Neuron (in vitro differentiated cells): ENCODE data around the gene SBNO2.

Source experiments
- H2AFZ ChIP-seq: one replicate; pipeline ENCODE4 v1.6.1; 2013; ENCODE audit warnings: low read depth, mild to moderate bottlenecking, inconsistent platforms, low read length, moderate library complexity
- H3K27me3 ChIP-seq: one replicate; pipeline ENCODE4 v1.6.1; 2013; ENCODE audit warnings: low read length; ENCODE audit not compliant: insufficient read depth
- H3K36me3 ChIP-seq: one replicate; pipeline ENCODE4 v1.6.1; 2013; ENCODE audit warnings: low read length; ENCODE audit not compliant: insufficient read depth
- H3K4me1 ChIP-seq: one replicate; pipeline ENCODE4 v1.6.1; 2013; ENCODE audit warnings: low read length; ENCODE audit not compliant: insufficient read depth
- H3K4me3 ChIP-seq: 2 replicates; pipeline ENCODE4 v1.5.1; 2013; ENCODE audit warnings: mild to moderate bottlenecking, low read length, moderate library complexity
- H3K9me3 ChIP-seq: one replicate; pipeline ENCODE4 v1.6.1; 2013; ENCODE audit warnings: low read length

The SBNO2 gene

DNA sequence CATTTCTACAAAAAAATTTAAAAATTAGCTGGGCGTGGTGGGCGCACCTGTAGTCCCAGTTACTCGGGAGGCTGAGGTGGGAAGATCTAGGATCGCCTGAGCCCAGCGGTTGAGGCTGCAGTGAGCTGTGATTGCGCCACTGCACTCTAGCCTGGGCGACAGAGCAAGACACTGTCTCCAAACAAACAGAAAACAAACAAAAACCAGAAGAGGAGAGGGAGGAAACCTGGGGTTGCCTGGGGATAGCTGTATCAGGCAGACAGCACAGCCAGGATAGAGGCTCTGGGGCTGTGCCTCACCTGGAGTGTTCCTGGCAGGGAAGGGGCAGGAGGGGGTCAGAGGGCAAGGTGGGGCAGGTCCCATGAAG, 76.3 kb downstream of the SBNO2 start:
- Histone ChIP-seq H3K4me1 (peaks cover 32% of the 10 kb centered on the region), H3K4me3 (no peak overlapping the region), H3K9me3 (no peaks in the 10 kb centered on the region)

DNA sequence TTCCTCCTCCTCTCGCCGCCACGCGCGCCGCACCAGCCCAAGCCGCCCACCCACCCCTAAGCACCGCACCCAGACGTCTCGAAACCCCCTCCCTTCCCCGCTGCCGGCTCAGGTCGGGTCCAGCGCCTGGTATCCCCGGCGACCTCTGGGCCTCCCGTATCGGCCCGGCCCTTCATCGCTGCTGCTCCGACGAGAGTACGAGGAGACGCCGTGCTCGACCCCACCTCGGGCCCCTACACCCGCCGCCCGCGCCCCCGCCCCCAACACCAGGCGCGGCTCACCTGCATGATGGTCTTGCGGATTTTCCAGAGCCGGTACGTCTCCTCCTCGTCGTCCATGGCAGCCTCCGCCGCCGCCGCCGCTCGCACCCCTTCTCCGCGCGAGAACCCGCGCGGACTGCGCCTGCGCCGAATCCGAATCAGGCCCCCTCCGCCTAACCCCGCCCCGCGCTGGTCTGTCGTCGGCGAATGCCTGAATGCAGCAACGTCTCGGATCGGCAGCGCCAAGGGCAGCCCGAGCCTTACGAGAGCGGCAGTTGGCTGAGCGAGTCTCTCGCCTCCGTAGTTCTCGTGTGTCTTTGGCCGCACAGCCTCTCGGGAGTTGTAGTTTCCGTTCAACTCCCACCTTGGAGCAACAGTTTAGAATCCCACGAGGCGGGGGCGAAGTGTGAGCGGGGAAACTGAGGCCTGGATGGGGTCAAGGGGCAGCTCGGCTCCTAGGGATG, 78.9 kb downstream of the SBNO2 start, which contains the start of gene POLR2E:
TSS of gene POLR2E (minus strand) at position 398 of the 724 bp plus-strand sequence. CDS start at position 338, 60 bp downstream.
- H3K36me3 ChIP-seq: peaks cover 15% of the 10 kb centered on the region
- peak within 1 kb of the TSS; percentile 100 for H3K4me3 ChIP-seq
- peak within 1 kb of the TSS; percentile 38 for H2AFZ ChIP-seq
- H3K4me1 ChIP-seq: peaks cover 19% of the 10 kb centered on the region
- no peaks in the 10 kb centered on the region for H3K27me3 ChIP-seq
- no peaks in the 10 kb centered on the region for H3K9me3 ChIP-seq

More for the DNA sequence above, 76.3 kb downstream of the SBNO2 start:
- H3K27me3 ChIP-seq: no peaks in the 10 kb centered on the region
- H3K36me3 ChIP-seq: no peaks in the 10 kb centered on the region
- no peak overlapping the region for H2AFZ ChIP-seq

DNA sequence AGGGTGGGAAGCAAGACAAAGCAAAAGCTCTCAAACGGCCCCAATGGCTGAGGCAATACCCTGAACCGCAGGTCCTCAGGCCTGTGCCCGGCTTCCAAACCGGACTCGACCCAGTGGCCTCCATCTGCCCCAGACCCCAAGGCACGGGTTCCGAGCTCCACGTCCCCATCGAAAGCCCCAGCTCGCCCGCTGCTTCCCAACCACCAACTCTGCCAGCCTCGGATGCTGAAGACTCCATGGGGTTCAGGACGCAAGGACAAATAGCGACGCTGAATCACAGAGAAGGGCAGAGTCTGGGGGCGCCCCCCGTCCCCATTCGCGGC, 79.5 kb downstream of the SBNO2 start:
- H3K4me3 ChIP-seq: peak overlapping the region; percentile 100
- H3K9me3 ChIP-seq: no peaks in the 10 kb centered on the region
- no peaks in the 10 kb centered on the region for H3K27me3 ChIP-seq
- peaks cover 15% of the 10 kb centered on the region for H3K36me3 ChIP-seq
- peaks cover 19% of the 10 kb centered on the region for H3K4me1 ChIP-seq
- H2AFZ ChIP-seq: no peak overlapping the region

DNA sequence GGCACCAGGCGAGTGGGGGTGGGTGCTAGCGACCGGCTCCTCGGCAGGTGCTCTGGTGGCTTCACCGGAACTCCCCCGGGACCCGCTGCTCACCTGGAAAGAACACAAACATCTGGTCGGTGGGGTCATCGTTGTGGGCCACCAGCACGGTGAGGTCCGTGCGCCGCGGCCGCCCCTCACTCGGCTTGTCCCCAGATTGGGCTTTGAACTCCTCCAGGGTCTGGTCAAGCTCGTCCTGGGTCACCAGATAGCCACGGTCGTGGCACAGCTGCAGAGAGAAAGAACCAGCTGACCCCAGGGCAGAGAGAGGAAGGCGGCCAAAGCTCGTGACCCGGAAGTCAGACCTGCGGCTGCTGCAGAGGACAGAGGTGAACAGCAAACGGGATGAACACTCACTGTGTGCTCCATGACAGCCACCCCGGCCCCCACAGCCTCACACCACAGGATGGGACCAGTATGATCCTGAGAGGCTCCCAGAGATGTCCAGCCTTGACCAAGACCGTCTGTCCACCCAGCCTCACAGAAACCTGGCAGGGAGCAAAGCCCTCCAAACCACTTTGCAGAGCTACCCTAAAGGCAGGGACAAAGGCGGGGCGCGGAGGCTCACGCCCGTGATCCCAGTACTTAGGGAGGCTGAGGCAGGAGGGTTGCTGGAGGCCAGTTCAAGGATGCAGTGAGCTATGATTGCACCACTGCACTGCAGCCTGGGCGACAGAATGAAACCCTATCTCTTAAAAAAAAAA, 80.1 kb downstream of the SBNO2 start:
- Histone ChIP-seq H3K27me3 (no peaks in the 10 kb centered on the region), H3K36me3 (peaks cover 22% of the 10 kb centered on the region), H2AFZ (no peak overlapping the region), H3K4me3 (peak overlapping the region; percentile 100), H3K9me3 (no peaks in the 10 kb centered on the region), H3K4me1 (peaks cover 19% of the 10 kb centered on the region)

DNA sequence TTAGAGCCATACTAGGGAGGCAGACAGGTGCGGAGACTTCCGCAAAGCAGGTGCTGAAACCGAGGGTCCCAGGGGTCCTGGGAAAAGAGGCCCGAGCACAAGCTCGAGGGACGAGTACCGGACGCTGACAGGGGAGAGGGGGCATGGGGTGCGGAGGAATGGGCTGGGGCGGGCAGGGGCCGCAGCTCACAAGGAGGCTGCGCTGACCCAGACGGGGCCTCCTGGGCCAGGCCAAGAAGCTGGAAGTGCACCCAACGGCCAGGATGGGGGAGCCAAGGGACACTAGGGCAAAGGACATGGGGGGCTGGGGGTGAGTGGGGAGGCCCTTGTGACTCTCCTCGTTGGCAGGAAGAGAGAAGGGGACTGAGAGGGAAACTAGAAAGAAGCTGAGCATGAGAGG, 80.7 kb downstream of the SBNO2 start:
- Histone ChIP-seq H2AFZ (no peak overlapping the region), H3K9me3 (no peaks in the 10 kb centered on the region), H3K4me1 (peaks cover 19% of the 10 kb centered on the region), H3K4me3 (no peak overlapping the region), H3K27me3 (no peaks in the 10 kb centered on the region), H3K36me3 (peaks cover 28% of the 10 kb centered on the region)

DNA sequence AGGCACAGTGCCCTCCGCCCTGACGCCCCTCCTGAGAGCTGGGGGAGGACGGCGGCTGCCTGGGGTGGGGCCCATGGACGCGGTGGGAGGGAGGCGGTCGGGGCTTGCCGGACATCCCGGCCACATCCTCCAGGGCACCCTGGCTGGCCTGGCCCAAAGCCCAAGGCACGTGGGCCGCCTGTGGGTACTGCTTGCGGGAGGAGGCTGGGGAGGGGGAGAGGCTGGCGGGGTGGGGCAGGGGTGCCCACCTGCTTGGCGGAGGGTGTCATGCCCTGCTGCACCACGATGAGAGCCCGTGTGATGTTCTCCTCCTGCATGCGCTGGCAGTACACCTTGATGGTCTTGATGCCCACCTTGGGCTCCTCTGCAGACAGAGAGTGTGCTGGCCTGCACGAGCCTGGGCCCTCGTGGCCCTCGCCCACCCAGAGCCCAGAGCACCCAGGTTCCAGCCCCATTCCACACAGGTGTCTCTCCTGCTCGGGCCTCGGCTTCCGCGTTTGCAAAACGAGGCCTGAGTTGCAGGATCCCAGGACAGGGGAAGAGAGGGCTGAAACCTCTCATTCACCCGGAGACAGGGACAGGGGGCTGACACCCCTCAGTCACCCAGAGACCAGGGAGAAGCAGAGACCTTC, 82.4 kb downstream of the SBNO2 start:
- Histone ChIP-seq H3K36me3 (peaks cover 37% of the 10 kb centered on the region), H3K27me3 (no peaks in the 10 kb centered on the region), H3K9me3 (no peaks in the 10 kb centered on the region), H2AFZ (no peak overlapping the region), H3K4me3 (no peak overlapping the region), H3K4me1 (peaks cover 19% of the 10 kb centered on the region)

DNA sequence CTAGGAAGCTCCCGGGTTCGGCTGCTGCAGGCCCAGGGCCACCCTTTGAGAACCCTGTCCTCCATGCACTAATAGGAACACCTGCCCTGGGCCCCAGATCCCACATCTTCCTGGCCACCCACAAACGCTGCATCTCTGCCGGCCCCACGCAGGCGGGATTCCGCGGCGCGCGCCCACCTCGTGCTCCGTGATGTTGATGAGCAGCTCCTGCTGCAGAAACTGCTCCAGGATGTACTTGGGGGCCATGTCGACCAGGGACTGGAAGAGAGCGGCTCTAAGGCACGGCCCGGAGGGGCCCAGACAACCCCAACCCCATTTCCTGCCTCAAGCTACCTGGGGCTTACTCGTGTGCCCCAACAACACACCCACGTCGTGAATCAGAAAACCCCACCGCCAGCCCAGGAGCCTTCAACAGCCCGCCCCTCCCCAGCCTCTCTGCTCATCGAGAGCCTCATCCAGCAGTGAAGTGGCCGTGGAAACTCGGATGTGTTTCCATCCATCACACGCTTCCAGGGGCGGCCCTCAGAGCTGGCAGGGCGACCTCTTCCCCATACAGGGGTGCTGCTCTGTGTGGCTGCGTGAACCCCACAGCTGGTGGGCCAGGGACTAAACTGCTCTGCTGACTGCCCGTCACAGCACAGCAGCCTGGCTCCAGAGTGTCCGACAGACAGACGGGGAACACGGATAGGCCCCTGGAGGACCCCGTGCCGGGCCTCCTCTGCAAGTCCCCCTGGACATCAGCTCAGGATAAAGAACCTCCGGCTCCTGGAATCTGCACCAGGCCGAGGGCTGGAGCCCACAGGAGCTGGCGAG, 83.1 kb downstream of the SBNO2 start:
- H3K27me3 ChIP-seq: no peaks in the 10 kb centered on the region
- H3K4me3 ChIP-seq: no peak overlapping the region
- H3K4me1 ChIP-seq: peaks cover 19% of the 10 kb centered on the region
- H3K9me3 ChIP-seq: no peaks in the 10 kb centered on the region
- no peak overlapping the region for H2AFZ ChIP-seq
- H3K36me3 ChIP-seq: peaks cover 37% of the 10 kb centered on the region

DNA sequence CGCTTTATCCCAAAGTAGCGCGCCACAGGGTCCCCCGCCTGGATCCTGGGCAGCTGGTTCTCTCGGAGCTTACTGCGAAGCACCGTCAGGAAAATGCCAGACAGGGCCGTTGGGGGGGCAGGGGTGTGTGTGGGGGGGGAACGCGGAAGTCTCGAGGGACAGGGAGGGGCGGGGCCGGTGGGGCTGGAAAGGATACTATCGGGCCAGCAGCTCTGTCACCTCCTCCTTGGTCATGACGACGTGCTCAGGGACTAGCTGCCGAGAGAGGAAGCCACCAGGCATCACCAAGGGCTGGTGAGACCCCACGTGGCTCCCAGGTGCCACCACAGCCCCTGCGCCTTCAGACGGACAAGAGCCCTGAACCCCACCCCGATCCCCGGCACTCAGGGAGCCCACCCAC, 84.2 kb downstream of the SBNO2 start:
- H3K4me3 ChIP-seq: no peak overlapping the region
- H3K9me3 ChIP-seq: no peaks in the 10 kb centered on the region
- H3K36me3 ChIP-seq: peaks cover 37% of the 10 kb centered on the region
- H3K27me3 ChIP-seq: no peaks in the 10 kb centered on the region
- H2AFZ ChIP-seq: no peak overlapping the region
- H3K4me1 ChIP-seq: peaks cover 15% of the 10 kb centered on the region

DNA sequence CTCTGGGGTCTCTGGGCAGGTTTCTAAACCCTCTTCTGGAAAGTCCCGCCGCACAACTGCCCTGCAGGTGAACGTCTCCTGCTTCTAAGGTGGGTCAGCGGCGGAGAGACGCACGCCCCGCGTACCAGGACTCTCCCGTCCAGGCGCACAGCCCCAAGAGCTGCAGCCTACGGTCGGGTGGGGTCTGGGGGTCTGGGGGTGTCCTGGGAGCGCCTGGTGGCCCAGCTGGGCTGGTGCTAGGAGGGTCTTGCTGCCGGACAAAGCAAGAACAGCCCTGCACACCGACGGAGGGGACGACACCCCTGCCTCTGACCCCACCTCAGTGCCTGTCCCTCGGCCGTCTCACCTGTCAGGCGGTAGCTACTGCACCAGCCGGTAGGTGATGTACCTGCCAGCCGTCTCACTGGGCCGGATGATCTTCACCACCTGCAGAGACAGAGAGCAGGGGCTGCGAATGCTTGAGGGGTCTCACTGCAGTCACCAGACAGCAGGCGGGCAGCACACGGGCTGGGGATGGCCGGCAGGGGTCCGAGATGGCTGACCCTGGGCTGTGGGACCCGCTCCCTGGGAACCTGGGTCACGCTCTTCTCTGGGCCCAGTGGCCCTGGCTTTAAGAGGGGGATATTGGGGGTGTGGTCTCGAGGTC, 84.8 kb downstream of the SBNO2 start:
- Histone ChIP-seq H2AFZ (no peak overlapping the region), H3K36me3 (peaks cover 37% of the 10 kb centered on the region), H3K4me3 (no peak overlapping the region), H3K4me1 (peaks cover 10% of the 10 kb centered on the region), H3K27me3 (no peaks in the 10 kb centered on the region), H3K9me3 (no peaks in the 10 kb centered on the region)

DNA sequence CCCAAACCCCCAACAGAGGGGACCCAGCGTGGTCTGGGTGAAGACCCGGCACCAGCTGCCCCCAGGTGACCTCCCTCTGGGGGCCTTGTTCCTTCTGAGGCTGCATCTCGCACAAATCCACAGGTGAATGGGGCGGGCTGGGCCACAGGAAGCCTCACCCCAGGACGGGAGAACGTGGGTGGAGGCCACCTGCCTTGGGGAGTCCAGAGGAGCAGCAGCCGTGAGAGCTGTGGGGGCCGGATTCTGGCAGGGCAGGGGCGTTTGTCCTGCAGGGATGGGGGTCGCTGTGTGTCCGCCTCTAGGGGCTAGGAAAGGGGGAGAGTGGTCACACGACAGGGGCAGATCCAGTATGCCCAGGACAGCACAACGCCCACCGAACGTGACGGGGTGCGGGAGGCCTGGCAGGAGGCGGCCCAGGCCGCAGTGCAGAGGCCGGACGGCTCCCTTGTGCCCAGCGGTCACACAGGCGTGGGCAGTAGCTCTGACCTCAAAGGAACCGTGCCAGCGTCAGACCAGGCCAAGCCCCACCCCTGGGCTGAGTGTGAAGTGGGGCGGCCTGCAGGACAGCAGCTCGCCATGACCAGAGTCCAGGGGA, 85.6 kb downstream of the SBNO2 start:
- no peak overlapping the region for H3K4me3 ChIP-seq
- H2AFZ ChIP-seq: no peak overlapping the region
- H3K4me1 ChIP-seq: peaks cover 3% of the 10 kb centered on the region
- H3K27me3 ChIP-seq: no peaks in the 10 kb centered on the region
- H3K9me3 ChIP-seq: no peaks in the 10 kb centered on the region
- peaks cover 37% of the 10 kb centered on the region for H3K36me3 ChIP-seq

DNA sequence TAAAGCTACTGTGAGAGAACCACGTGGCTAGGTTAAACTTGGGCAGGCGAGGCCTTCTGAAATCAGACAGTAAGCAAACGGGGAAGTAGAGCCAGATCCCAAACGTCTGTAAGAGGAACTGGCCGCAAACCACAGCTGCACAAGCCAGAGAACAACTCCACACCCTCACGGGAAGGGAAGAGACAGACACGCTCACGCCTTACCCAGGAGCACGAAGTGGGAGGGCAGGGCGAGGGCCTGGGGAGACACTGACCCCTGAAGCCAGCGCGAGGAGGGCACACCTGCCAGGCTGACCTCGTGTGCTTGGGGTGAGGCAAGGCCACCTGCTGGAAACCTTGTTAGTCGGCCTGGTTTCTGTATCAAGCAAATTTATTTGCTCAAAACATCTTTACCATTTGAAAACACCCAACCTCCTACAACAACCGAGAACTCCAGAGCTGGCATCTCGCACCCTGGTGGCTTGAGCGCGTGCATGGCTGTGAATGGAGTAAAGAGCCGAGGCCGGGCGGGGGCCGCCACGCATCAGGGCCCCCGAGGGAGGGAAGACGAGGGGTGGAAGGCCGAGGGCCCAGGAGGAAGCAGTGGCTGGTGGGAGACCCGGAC, 86.2 kb downstream of the SBNO2 start:
- Histone ChIP-seq H3K36me3 (peaks cover 37% of the 10 kb centered on the region), H3K4me1 (no peaks in the 10 kb centered on the region), H3K4me3 (no peak overlapping the region), H3K27me3 (no peaks in the 10 kb centered on the region), H3K9me3 (no peaks in the 10 kb centered on the region), H2AFZ (no peak overlapping the region)

DNA sequence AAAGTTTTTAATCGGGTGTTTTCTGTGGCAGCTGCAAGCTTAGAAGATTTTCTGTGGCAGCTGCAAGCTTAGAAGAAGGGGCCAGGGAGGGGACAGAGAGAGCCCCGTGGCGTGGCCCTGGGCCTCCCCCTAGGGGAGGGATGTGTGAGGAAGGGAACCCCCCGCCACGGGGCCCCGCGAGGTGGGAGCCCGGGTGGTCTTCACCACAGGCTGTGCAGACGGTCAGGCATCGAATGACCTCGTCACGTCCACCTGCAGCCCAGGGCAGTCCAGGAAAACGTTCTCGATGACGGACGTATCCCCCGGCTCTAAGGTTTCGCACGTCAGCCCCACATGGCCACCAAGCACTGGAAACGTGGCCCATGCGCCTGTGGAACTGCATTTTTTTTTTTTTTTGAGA, 87.5 kb downstream of the SBNO2 start:
- no peak overlapping the region for H3K4me3 ChIP-seq
- peaks cover 30% of the 10 kb centered on the region for H3K36me3 ChIP-seq
- H3K4me1 ChIP-seq: no peaks in the 10 kb centered on the region
- no peaks in the 10 kb centered on the region for H3K27me3 ChIP-seq
- H3K9me3 ChIP-seq: no peaks in the 10 kb centered on the region
- no peak overlapping the region for H2AFZ ChIP-seq
